ENCODE results near the gene FAM241A. TPM values are rescaled to one million over a fixed set of nuclear protein-coding genes. Genes with fewer than 3 reads are reported as not detected.

Gene FAM241A
- total and polyA plus RNA-seq, 2 donors (not counting 3 experiments of a cell fraction or from before 2014, with no cell fraction given), result 3.2 to 9.1 TPM

- no peak overlapping the region for H3K4me2 ChIP-seq (ENCODE audit: insufficient read depth, low read length)
- H3K27me3 ChIP-seq (ENCODE audit: control insufficient read depth in 2 of 2, insufficient read depth in 2 of 2, low read length in 2 of 2), result no peaks in the 10 kb centered on the region
- no TSS peak for BruUV-seq (replicated peaks)
- H3K79me2 ChIP-seq (ENCODE audit: control insufficient read depth, insufficient read depth, low read length), result peaks cover 90% of the 10 kb centered on the region
- intact Hi-C loops (cut with micrococcal nuclease) (no loop called here), dilution Hi-C loops (cut with MboI; ENCODE audit: extremely low pct_ligation_motif_present, low sequenced_read_pairs) (no loop called here)
- FAIRE-seq (no peak), DNase-seq (ENCODE audit: low read depth, low spot score) (no peak)
- no peak overlapping the region for H2AFZ ChIP-seq (ENCODE audit: low read depth, low read length)
- H3K36me3 ChIP-seq (ENCODE audit: control insufficient read depth in 2 of 2, extremely low read depth in 1 of 2, insufficient read depth in 2 of 2, low read length in 2 of 2), result no peaks in the 10 kb centered on the region
- H3K27ac ChIP-seq (ENCODE audit: insufficient read depth, low read depth, low read length), result no peak overlapping the region
- peaks cover 35% of the 10 kb centered on the region for H3K4me1 ChIP-seq (ENCODE audit: control insufficient read depth, extremely low read depth, insufficient read depth, low read length)
- H3K9me3 ChIP-seq (replicated peaks; ENCODE audit: control insufficient read depth, insufficient read depth, low read length), result no peaks in the 10 kb centered on the region
- ChIA-PET CTCF (interaction anchor here (1.5 to 5.0 kb wide), 3 partner anchors 51 to 81 kb away, joined by 3 to 35 read pairs (median 4); partner anchors contain the start of gene AP1AR), POLR2A (no interaction called here)
- H4K20me1 ChIP-seq (replicated peaks; ENCODE audit: control insufficient read depth, extremely low read depth, insufficient read depth, low read length), result peaks cover 3% of the 10 kb centered on the region
- no peak overlapping the region for H3K4me3 ChIP-seq (replicated peaks in 1 of 3; ENCODE audit: insufficient read depth in 1 of 3, low read depth in 1 of 3, low read length in 3 of 3)
- TF ChIP-seq JUN (IDR thresholded peaks at IDR 0.05; ENCODE audit: borderline replicate concordance, insufficient read depth, insufficient read length, low read depth) (no peak), GATA2 (IDR thresholded peaks at IDR 0.05; ENCODE audit: insufficient read depth, insufficient read length, low read depth, low read length) (no peak), FOS (IDR thresholded peaks at IDR 0.05; ENCODE audit: borderline replicate concordance, insufficient read depth, low read length) (no peak), POLR2AphosphoS5 (IDR thresholded peaks at IDR 0.05; ENCODE audit: insufficient read depth, low read depth, low read length) (no peak), EZH2 (IDR thresholded peaks at IDR 0.05; ENCODE audit: borderline replicate concordance, low read depth, low read length, severe bottlenecking) (no peak), MYC (IDR thresholded peaks at IDR 0.05; ENCODE audit: low read depth, low read length) (no peak), POLR2A (IDR thresholded peaks at IDR 0.05; ENCODE audit: low read depth, low read length) (no peak)
- TF ChIP-seq, protein P1, sequence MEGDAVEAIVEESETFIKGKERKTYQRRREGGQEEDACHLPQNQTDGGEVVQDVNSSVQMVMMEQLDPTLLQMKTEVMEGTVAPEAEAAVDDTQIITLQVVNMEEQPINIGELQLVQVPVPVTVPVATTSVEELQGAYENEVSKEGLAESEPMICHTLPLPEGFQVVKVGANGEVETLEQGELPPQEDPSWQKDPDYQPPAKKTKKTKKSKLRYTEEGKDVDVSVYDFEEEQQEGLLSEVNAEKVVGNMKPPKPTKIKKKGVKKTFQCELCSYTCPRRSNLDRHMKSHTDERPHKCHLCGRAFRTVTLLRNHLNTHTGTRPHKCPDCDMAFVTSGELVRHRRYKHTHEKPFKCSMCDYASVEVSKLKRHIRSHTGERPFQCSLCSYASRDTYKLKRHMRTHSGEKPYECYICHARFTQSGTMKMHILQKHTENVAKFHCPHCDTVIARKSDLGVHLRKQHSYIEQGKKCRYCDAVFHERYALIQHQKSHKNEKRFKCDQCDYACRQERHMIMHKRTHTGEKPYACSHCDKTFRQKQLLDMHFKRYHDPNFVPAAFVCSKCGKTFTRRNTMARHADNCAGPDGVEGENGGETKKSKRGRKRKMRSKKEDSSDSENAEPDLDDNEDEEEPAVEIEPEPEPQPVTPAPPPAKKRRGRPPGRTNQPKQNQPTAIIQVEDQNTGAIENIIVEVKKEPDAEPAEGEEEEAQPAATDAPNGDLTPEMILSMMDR (IDR thresholded peaks at IDR 0.05; ENCODE audit: extremely low read depth in 1 of 2, insufficient read depth in 1 of 2, low read depth in 1 of 2, low read length in 2 of 2), result no peak
- TF ChIP-seq, protein P2, sequence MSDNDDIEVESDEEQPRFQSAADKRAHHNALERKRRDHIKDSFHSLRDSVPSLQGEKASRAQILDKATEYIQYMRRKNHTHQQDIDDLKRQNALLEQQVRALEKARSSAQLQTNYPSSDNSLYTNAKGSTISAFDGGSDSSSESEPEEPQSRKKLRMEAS (IDR thresholded peaks at IDR 0.05; ENCODE audit: insufficient read depth, insufficient read length), result no peak
- no peak overlapping the region for H3K9ac ChIP-seq (replicated peaks; ENCODE audit: extremely low read depth, insufficient read depth, low read length)
- no peaks in the 10 kb centered on the region for H3K9me1 ChIP-seq (replicated peaks; ENCODE audit: control insufficient read depth, extremely low read depth, insufficient read depth, low read length)
Observed at GRCh38 chr4:112150920-112151319, 5.7 kb downstream of the FAM241A start.

Measured in endothelial cell of umbilical vein (primary cell).